Ammon's horn (tissue), 1 donor: ENCODE measurements around the gene PACSIN1.
"Not testable (repeated sequence)": the region's sequence is repeated elsewhere in the genome, so short reads cannot be mapped to it uniquely, and the experiment has no call there.

Experiments used
- DNase-seq: peaks from one replicate; pipeline ENCODE4 v3.0.0-alpha.2; 2016; ENCODE audit warnings: low spot score

PACSIN1 gene

GRCh38 chr6:34485321-34486060 is 19.6 kb downstream of the PACSIN1 start:
- no peak for DNase-seq

- no peak for DNase-seq
Measured at GRCh38 chr6:34486106-34486740, 20.3 kb downstream of the PACSIN1 start.

GRCh38 chr6:34486886-34487285 is 21.0 kb downstream of the PACSIN1 start:
- not testable (repeated sequence) for DNase-seq

- DNase-seq: no peak
Measured at GRCh38 chr6:34487536-34487935, 21.7 kb downstream of the PACSIN1 start.

- no peak for DNase-seq
Measured at GRCh38 chr6:34489207-34489805, 23.4 kb downstream of the PACSIN1 start.

GRCh38 chr6:34490390-34491090 is 24.7 kb downstream of the PACSIN1 start:
- DNase-seq: no peak

- DNase-seq: no peak
Measured at GRCh38 chr6:34491091-34491430, 25.2 kb downstream of the PACSIN1 start.

GRCh38 chr6:34493344-34493743 is 27.5 kb downstream of the PACSIN1 start:
- no peak for DNase-seq

GRCh38 chr6:34494973-34495372 is 29.1 kb downstream of the PACSIN1 start:
- DNase-seq: no peak

- DNase-seq: no peak
Measured at GRCh38 chr6:34496103-34496685, 30.3 kb downstream of the PACSIN1 start.

GRCh38 chr6:34497411-34497810 is 31.5 kb downstream of the PACSIN1 start:
- DNase-seq: no peak

GRCh38 chr6:34506718-34507117 is 40.8 kb downstream of the PACSIN1 start:
- no peak for DNase-seq

GRCh38 chr6:34508425-34508824 is 42.5 kb downstream of the PACSIN1 start:
- DNase-seq: no peak

GRCh38 chr6:34509782-34510181 is 43.9 kb downstream of the PACSIN1 start:
- DNase-seq: no peak

GRCh38 chr6:34510299-34510698 is 44.4 kb downstream of the PACSIN1 start:
- no peak for DNase-seq

GRCh38 chr6:34511214-34511914 is 45.5 kb downstream of the PACSIN1 start:
- DNase-seq: peak; percentile 43

GRCh38 chr6:34511915-34512737 is 46.2 kb downstream of the PACSIN1 start:
- DNase-seq: no peak

GRCh38 chr6:34512738-34513115 is 46.9 kb downstream of the PACSIN1 start:
- peak; percentile 1 for DNase-seq

GRCh38 chr6:34513646-34514045 is 47.8 kb downstream of the PACSIN1 start:
- no peak for DNase-seq

- no peak for DNase-seq
Measured at GRCh38 chr6:34514112-34514511, 48.2 kb downstream of the PACSIN1 start.
